Testis (tissue), 3 donors: Measurements from ENCODE around the gene GRIA1. TPM values are rescaled to one million over a fixed set of nuclear protein-coding genes. Genes with fewer than 3 reads are reported as not detected.

ENCODE experiments used
- DNase-seq: peaks from one replicate; pipeline ENCODE4 v3.0.0-alpha.2; 2019
- H3K27ac ChIP-seq, 2 donors: fragments of 200-600 bp; sonication (generic); one replicate each; pipeline ENCODE4 v1.5.1; 2019
- H3K27me3 ChIP-seq: fragments of 200-600 bp; sonication (generic); one replicate; pipeline ENCODE4 v1.5.1; 2019
- H3K36me3 ChIP-seq: fragments of 200-600 bp; sonication (generic); one replicate; pipeline ENCODE4 v1.5.1; 2017; ENCODE audit warnings: low read depth; ENCODE audit errors: missing control alignments
- H3K4me1 ChIP-seq: fragments of 200-600 bp; sonication (generic); one replicate; pipeline ENCODE4 v1.5.1; 2019
- H3K4me3 ChIP-seq, 2 donors: fragments of 200-600 bp; sonication (generic); one replicate each; pipeline ENCODE4 v1.5.1; 2017 to 2019
- H3K9me3 ChIP-seq: fragments of 200-600 bp; sonication (generic); one replicate; pipeline ENCODE4 v1.5.1; 2017
- POLR2A ChIP-seq: fragments of 450-650 bp; IDR thresholded peaks from one replicate; pipeline ENCODE4 v1.6.1; 2017; ENCODE audit warnings: antibody characterized with exemption, mild to moderate bottlenecking, moderate library complexity
- WGBS, 2 donors: methylation state at CpG; one replicate each; pipeline ENCODE4 v1.1.5; 2018; 5-methylcytosine and 5-hydroxymethylcytosine counted together
- intact Hi-C: fragments of 100-400 bp; cut with DNase I; formaldehyde crosslinking; loops from one replicate; pipeline ENCODE4 v1.15.1; 2023; ENCODE audit warnings: low total_unique reads
- polyA plus RNA-seq: library from polyadenylated mRNA; stranded (reverse); fragments of 350-450 nt; fragmentation: Illumina TruSeq; extraction: RNeasy Lipid Tissue Mini Kit (QIAGEN cat#74804); gene quantifications from one replicate; pipeline ENCODE4 v1.2.3, GENCODE V29; 2014; ENCODE audit warnings: low read depth, low replicate concordance; ENCODE audit not compliant: insufficient read depth
- total RNA-seq, 2 donors: library from RNA; depleted of rRNA; stranded (reverse); fragments of >200 nt; gene quantifications; one replicate each; pipeline ENCODE4 v1.2.3, GENCODE V29; 2016
- TF ChIP-seq, protein P1 (sequence below), 3 experiments: fragments of 450-650 bp in 2 of 3; fragments of 200-600 bp in 1 of 3; sonication (generic) in 1 of 3; IDR thresholded peaks; one replicate each; pipeline ENCODE4 v1.5.1; 2016 to 2019; ENCODE audit warnings: antibody characterized with exemption in 3 of 3, mild to moderate bottlenecking in 2 of 3, moderate library complexity in 1 of 3

The GRIA1 gene
- total and polyA plus RNA-seq, 3 donors from 2014 or later: 0.93 to 5.4 (median 3.5) TPM

DNA sequence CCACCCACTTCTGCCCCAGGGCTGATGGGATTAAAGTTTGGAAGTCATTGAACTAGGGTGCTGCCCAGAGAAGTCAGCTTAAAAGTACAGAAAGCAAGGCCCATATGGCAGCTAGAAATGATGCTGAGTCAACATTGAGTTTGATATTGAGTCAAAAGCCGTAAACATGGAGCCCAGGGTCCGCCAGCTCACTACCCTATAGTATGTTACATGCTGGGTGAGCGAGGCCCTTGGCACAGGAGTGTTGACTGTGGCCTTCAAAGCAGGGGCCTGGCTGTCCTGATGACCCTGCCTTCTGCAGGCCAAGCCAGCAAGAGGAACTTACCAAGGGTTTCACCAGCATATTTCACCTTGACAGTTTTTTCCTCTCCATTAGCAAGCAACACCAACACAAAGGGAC lies 222.5 kb downstream of the GRIA1 start:
- Histone ChIP-seq H3K27ac (no peak overlapping the region), H3K27me3 (no peaks in the 10 kb centered on the region), H3K4me1 (no peaks in the 10 kb centered on the region), H3K4me3 (no peak overlapping the region), H3K9me3 (no peaks in the 10 kb centered on the region), H3K36me3 (no peaks in the 10 kb centered on the region)
- intact Hi-C loops: no loop called here
- DNase-seq: no peak
- no peak for TF ChIP-seq POLR2A
- TF ChIP-seq, protein P1, sequence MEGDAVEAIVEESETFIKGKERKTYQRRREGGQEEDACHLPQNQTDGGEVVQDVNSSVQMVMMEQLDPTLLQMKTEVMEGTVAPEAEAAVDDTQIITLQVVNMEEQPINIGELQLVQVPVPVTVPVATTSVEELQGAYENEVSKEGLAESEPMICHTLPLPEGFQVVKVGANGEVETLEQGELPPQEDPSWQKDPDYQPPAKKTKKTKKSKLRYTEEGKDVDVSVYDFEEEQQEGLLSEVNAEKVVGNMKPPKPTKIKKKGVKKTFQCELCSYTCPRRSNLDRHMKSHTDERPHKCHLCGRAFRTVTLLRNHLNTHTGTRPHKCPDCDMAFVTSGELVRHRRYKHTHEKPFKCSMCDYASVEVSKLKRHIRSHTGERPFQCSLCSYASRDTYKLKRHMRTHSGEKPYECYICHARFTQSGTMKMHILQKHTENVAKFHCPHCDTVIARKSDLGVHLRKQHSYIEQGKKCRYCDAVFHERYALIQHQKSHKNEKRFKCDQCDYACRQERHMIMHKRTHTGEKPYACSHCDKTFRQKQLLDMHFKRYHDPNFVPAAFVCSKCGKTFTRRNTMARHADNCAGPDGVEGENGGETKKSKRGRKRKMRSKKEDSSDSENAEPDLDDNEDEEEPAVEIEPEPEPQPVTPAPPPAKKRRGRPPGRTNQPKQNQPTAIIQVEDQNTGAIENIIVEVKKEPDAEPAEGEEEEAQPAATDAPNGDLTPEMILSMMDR (IDR thresholded peaks at IDR 0.05): no peak
- 88 to 91% methylated on average over 3 of the region's 3 CpGs for WGBS, 2 donors

DNA sequence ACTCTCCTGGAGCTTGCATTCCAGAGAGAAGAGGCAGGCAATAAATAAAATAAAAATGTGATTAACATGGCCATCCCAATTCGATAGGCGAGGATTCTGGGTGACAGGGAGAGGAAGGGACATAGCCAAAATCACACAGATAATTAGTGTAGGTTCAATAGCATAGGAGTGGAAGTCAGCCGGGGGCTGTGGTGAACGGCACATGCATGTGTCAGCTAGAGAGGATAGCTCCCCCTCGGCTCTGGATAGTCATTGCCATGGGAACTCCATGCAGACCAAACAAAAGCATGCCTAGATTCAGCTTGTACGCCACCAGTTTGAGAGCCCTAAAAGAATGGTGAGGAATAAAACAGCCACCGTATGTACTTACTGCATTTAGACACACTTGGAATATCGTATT lies 223.5 kb downstream of the GRIA1 start:
- Histone ChIP-seq H3K9me3 (no peaks in the 10 kb centered on the region), H3K4me1 (no peaks in the 10 kb centered on the region), H3K36me3 (no peaks in the 10 kb centered on the region), H3K27ac (no peak overlapping the region), H3K4me3 (no peak overlapping the region), H3K27me3 (no peaks in the 10 kb centered on the region)
- 68 to 69% methylated on average over 8 of the region's 8 CpGs for WGBS, 2 donors
- no peak for TF ChIP-seq POLR2A
- TF ChIP-seq, protein P1 (IDR thresholded peaks at IDR 0.05): no peak
- intact Hi-C loops: no loop called here
- no peak for DNase-seq

DNA sequence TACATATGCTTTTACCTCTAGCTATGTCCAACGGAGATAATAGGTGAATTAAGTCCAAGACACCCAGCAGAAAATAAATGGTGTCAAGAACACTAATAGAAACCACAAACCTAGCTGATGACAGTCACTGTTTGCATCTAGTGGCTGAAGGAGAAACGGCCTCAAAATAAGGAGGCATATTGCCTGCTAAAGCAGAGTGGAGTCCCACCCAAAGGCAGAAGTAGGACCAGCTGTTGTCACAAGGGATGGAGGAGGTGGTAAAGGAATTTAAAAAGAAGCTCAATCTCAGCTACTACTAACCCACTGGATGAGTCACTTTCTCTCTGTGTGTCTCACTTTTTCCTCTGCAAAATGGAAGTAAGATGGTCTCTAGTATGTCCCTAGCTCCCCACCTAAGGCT lies 224.3 kb downstream of the GRIA1 start:
- H3K9me3 ChIP-seq: no peaks in the 10 kb centered on the region
- no peaks in the 10 kb centered on the region for H3K36me3 ChIP-seq
- no peak overlapping the region for H3K27ac ChIP-seq
- intact Hi-C loops: no loop called here
- H3K4me3 ChIP-seq: no peak overlapping the region
- no peaks in the 10 kb centered on the region for H3K4me1 ChIP-seq
- 84 to 90% methylated on average over 2 of the region's 2 CpGs for WGBS, 2 donors
- H3K27me3 ChIP-seq: no peaks in the 10 kb centered on the region
- TF ChIP-seq, protein P1 (IDR thresholded peaks at IDR 0.05): no peak
- TF ChIP-seq POLR2A: no peak
- DNase-seq: no peak

DNA sequence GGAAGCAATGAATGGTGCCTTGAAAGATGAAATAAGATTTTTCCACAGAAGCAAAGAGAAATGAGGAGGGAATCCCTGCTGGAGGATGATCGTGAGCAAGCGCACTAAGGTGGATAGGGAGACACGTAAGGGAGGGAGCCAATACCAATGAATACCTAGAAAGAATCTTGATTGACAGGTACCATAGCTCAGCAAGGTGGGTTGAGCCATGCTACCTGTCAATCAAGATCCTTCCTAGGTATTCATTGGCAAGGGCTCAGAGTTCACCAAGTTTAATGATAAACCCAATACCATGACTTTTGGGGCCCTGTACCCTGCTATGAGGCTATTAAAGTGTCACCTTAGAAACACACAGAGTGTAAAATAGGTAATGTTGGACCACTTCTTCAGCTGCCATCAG lies 226.8 kb downstream of the GRIA1 start:
- Histone ChIP-seq H3K27me3 (no peaks in the 10 kb centered on the region), H3K27ac (no peak overlapping the region), H3K4me1 (no peaks in the 10 kb centered on the region), H3K36me3 (no peaks in the 10 kb centered on the region), H3K4me3 (no peak overlapping the region), H3K9me3 (no peaks in the 10 kb centered on the region)
- intact Hi-C loops: no loop called here
- DNase-seq: no peak
- no peak for TF ChIP-seq POLR2A
- TF ChIP-seq, protein P1 (IDR thresholded peaks at IDR 0.05): no peak
- WGBS, 2 donors: 83 to 91% methylated on average over 3 of the region's 3 CpGs

DNA sequence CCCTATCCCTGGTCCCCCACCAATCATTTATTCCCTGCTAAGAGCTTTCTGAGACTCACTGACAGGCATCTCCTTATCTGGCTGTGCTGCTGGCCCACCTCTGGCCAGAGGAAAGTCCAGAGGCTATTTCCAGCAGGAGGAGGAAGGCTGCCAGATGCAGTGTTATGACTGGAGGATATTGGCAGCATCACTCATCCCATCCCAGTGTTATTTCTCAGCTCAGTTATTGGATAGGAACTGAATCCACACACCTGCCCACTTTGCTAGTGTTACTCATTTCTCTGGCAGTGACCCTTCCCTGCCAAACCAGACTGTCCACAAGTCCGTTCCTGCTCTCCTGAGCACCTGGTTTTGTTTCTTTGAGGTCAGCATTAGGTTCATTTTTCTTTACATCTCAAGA lies 228.2 kb downstream of the GRIA1 start:
- TF ChIP-seq, protein P1 (IDR thresholded peaks at IDR 0.05): no peak
- no peak for TF ChIP-seq POLR2A
- no peak for DNase-seq
- 90 to 94% methylated on average over 1 of the region's 1 CpG for WGBS, 2 donors
- Histone ChIP-seq H3K27me3 (no peaks in the 10 kb centered on the region), H3K9me3 (no peaks in the 10 kb centered on the region), H3K27ac (no peak overlapping the region), H3K36me3 (no peaks in the 10 kb centered on the region), H3K4me1 (no peaks in the 10 kb centered on the region), H3K4me3 (no peak overlapping the region)
- intact Hi-C loops: no loop called here
